ENCODE measurements around the gene PIAS2. TPM values are rescaled to one million over a fixed set of nuclear protein-coding genes. Genes with fewer than 3 reads are reported as not detected.
A peak's percentile ranks its signal among the peaks of the same experiment; 100 is the strongest.

PIAS2 gene
- total and polyA plus RNA-seq, 7 experiments from 2014 or later: 16.3 to 40.6 (median 33.1) TPM

DNA sequence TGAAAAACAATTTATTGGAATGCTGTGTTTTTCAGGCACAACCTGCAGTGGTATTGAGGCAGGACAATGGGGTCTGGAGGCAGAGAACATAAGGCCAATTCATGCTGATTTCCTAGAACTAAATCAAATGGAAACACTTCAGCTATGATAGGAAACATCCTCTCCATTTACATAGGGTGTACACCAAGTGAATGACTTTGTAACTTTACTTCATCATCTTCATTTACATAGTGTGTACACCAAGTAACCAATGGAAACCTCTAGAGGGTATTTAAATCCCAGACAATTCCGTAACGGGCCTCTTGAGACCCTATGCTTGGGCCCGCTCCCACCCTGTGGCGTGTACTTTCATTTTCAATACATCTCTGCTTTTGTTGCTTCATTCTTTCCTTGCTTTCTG, 128.2 kb downstream of the PIAS2 start:
- ChIA-PET POLR2A (no interaction called here), CTCF (no interaction called here)
- H3K4me3 ChIP-seq (ENCODE audit: low read length): no peak overlapping the region
- H3K9me3 ChIP-seq (ENCODE audit: control insufficient read depth in 2 of 3, low read length in 3 of 3): peaks cover 0 to 7% (median 0%) of the 10 kb centered on the region in 3 experiments
- H3K4me1 Mint-ChIP-seq: no peaks in the 10 kb centered on the region
- peaks cover 0 to 34% (median 8%) of the 10 kb centered on the region in 11 donors for H3K9me3 Mint-ChIP-seq
- peaks cover 0 to 10% (median 4%) of the 10 kb centered on the region in 5 donors for H3K36me3 Mint-ChIP-seq
- DNase-seq (no peak), ATAC-seq (no peak)
- H3K27me3 ChIP-seq (ENCODE audit: control insufficient read depth in 2 of 2, insufficient read depth in 2 of 2, low read length in 2 of 2): no peaks in the 10 kb centered on the region
- no peaks in the 10 kb centered on the region for H3K4me1 ChIP-seq (ENCODE audit: control insufficient read depth in 2 of 2, insufficient read depth in 2 of 2, low read length in 2 of 2)
- no peak overlapping the region for H3K4me3 Mint-ChIP-seq
- intact Hi-C loops (cut with micrococcal nuclease): no loop called here
- H3K27ac ChIP-seq (ENCODE audit: low read depth, low read length): no peak overlapping the region
- H3K27me3 Mint-ChIP-seq: peaks cover 0 to 16% (median 3%) of the 10 kb centered on the region in 5 donors
- H3K27ac Mint-ChIP-seq: no peak overlapping the region
- H3K36me3 ChIP-seq (ENCODE audit: control insufficient read depth in 2 of 3, insufficient read depth in 3 of 3, low read length in 3 of 3): no peaks in the 10 kb centered on the region

DNA sequence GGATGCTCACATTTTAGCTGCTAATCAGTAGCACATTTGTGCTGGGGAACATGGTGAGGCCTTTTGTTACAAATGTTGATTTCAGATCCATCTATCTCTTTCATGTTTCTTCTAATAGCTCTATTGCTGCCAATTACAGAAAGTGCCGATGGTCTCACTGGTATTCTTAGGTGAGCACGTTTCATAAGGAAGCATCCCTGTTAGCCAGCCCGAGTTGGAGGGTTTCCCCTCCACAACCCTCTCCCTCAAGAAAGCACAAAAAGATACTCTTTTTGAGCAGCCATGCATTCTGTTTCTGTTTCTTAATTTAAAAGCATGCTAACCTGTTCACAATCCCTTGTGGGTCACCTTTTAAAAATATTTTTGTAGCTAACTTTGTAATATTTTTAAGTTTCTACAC, 129.6 kb downstream of the PIAS2 start:
- DNase-seq (no peak), ATAC-seq (no peak)
- Histone ChIP-seq H3K27me3 (ENCODE audit: control insufficient read depth in 2 of 2, insufficient read depth in 2 of 2, low read length in 2 of 2) (no peaks in the 10 kb centered on the region), H3K9me3 (ENCODE audit: control insufficient read depth in 2 of 3, low read length in 3 of 3) (peaks cover 0 to 7% (median 0%) of the 10 kb centered on the region in 3 experiments), H3K4me3 (ENCODE audit: low read length) (no peak overlapping the region), H3K27ac (ENCODE audit: low read depth, low read length) (no peak overlapping the region), H3K36me3 (ENCODE audit: control insufficient read depth in 2 of 3, insufficient read depth in 3 of 3, low read length in 3 of 3) (no peaks in the 10 kb centered on the region), H3K4me1 (ENCODE audit: control insufficient read depth in 2 of 2, insufficient read depth in 2 of 2, low read length in 2 of 2) (no peaks in the 10 kb centered on the region)
- Mint-ChIP-seq H3K9me3 (peaks cover 0 to 38% (median 8%) of the 10 kb centered on the region in 11 donors), H3K27me3 (peaks cover 0 to 16% (median 3%) of the 10 kb centered on the region in 5 donors), H3K4me3 (no peak overlapping the region), H3K4me1 (no peaks in the 10 kb centered on the region), H3K36me3 (peaks cover 0 to 10% (median 0%) of the 10 kb centered on the region in 5 donors), H3K27ac (no peak overlapping the region)
- CTCF ChIA-PET: no interaction called here
- POLR2A ChIA-PET: no interaction called here
- intact Hi-C loops (cut with micrococcal nuclease): no loop called here

DNA sequence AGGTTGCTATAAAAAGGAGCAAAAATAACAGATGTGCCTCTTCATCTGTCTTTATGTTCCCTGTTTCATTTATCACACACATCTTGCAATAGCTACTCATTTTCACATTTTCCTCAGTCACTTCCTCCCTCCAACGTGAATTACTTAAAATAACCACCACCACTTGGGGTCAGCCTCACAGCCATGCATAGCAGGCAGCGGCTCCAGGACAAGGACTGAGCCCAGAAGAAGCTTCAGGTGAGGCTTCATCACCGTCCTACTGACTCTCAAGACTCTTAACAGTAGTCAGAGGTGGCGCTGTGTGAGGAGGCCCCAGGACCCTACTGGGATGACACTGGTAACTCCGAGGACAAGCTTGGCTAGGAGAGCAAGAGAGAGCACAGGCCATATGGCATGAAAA, 144.9 kb downstream of the PIAS2 start:
- H3K4me1 ChIP-seq (ENCODE audit: control insufficient read depth in 2 of 2, insufficient read depth in 2 of 2, low read length in 2 of 2): no peaks in the 10 kb centered on the region
- H3K9me3 Mint-ChIP-seq: peaks cover 0 to 2% (median 0%) of the 10 kb centered on the region in 11 donors
- H3K27me3 ChIP-seq (ENCODE audit: control insufficient read depth in 2 of 2, insufficient read depth in 2 of 2, low read length in 2 of 2): no peaks in the 10 kb centered on the region
- H3K4me3 Mint-ChIP-seq: peak overlapping the region in 1 of 10 donors; percentile 20
- H3K27ac Mint-ChIP-seq: no peak overlapping the region
- no peaks in the 10 kb centered on the region for H3K36me3 ChIP-seq (ENCODE audit: control insufficient read depth in 2 of 3, insufficient read depth in 3 of 3, low read length in 3 of 3)
- DNase-seq (no peak), ATAC-seq (peak; percentile 12)
- H3K4me3 ChIP-seq (ENCODE audit: low read length): no peak overlapping the region
- no peaks in the 10 kb centered on the region for H3K9me3 ChIP-seq (ENCODE audit: control insufficient read depth in 2 of 3, low read length in 3 of 3)
- no peak overlapping the region for H3K27ac ChIP-seq (ENCODE audit: low read depth, low read length)
- H3K4me1 Mint-ChIP-seq: peaks cover 0 to 3% (median 0%) of the 10 kb centered on the region in 7 donors
- H3K27me3 Mint-ChIP-seq: peaks cover 0 to 12% (median 0%) of the 10 kb centered on the region in 5 donors
- POLR2A ChIA-PET: no interaction called here
- no peaks in the 10 kb centered on the region for H3K36me3 Mint-ChIP-seq
- CTCF ChIA-PET: no interaction called here
- intact Hi-C loops (cut with micrococcal nuclease): no loop called here

DNA sequence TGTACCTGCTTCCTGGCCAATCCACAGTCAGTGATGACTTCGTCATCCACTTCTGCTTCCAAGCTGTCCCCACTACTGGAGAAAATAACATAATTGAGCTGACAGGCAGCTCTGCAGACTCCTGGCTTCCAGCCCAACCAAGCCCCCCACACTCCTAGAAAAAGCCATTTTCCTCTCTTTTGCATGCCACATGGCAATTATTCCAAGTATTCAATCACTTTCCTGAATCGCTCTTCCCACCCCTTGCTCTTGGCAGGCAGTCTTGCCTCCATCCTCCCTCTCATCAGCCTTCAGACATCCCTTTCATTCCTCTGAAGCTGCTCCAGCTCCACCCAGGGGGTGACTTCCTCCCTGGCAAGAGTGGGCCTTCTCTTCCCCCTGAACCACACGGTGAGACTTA, 146.2 kb downstream of the PIAS2 start:
- Mint-ChIP-seq H3K36me3 (no peaks in the 10 kb centered on the region), H3K27me3 (peaks cover 0 to 19% (median 0%) of the 10 kb centered on the region in 5 donors), H3K4me1 (peaks cover 0 to 3% (median 0%) of the 10 kb centered on the region in 7 donors), H3K9me3 (peaks cover 0 to 2% (median 0%) of the 10 kb centered on the region in 11 donors), H3K4me3 (no peak overlapping the region), H3K27ac (no peak overlapping the region)
- Histone ChIP-seq H3K9me3 (ENCODE audit: control insufficient read depth in 2 of 3, low read length in 3 of 3) (no peaks in the 10 kb centered on the region), H3K27me3 (ENCODE audit: control insufficient read depth in 2 of 2, insufficient read depth in 2 of 2, low read length in 2 of 2) (no peaks in the 10 kb centered on the region), H3K4me3 (ENCODE audit: low read length) (no peak overlapping the region), H3K27ac (ENCODE audit: low read depth, low read length) (no peak overlapping the region), H3K36me3 (ENCODE audit: control insufficient read depth in 2 of 3, insufficient read depth in 3 of 3, low read length in 3 of 3) (no peaks in the 10 kb centered on the region), H3K4me1 (ENCODE audit: control insufficient read depth in 2 of 2, insufficient read depth in 2 of 2, low read length in 2 of 2) (no peaks in the 10 kb centered on the region)
- ATAC-seq: no peak
- ChIA-PET CTCF (no interaction called here), POLR2A (no interaction called here)
- no peak for DNase-seq
- intact Hi-C loops (cut with micrococcal nuclease): no loop called here

DNA sequence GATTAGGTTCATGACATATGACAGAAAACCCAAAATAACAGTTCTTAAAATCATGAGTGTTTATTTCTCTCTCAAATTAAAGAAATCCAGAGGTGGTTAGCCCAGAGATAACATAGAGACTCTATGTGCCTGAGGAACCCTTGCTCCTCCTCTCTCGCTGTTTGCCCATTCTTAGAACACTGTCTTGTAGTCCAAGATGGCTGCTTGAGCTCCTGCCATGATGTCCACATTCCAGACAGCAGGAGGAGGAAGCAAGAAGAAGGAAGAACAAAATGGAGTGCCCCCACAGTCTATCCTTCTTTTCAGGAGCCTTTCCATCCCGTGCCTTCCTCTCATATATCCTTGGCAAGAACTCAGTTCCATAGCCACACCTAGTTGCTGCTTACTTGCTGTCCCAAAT, 146.6 kb downstream of the PIAS2 start:
- POLR2A ChIA-PET: no interaction called here

DNA sequence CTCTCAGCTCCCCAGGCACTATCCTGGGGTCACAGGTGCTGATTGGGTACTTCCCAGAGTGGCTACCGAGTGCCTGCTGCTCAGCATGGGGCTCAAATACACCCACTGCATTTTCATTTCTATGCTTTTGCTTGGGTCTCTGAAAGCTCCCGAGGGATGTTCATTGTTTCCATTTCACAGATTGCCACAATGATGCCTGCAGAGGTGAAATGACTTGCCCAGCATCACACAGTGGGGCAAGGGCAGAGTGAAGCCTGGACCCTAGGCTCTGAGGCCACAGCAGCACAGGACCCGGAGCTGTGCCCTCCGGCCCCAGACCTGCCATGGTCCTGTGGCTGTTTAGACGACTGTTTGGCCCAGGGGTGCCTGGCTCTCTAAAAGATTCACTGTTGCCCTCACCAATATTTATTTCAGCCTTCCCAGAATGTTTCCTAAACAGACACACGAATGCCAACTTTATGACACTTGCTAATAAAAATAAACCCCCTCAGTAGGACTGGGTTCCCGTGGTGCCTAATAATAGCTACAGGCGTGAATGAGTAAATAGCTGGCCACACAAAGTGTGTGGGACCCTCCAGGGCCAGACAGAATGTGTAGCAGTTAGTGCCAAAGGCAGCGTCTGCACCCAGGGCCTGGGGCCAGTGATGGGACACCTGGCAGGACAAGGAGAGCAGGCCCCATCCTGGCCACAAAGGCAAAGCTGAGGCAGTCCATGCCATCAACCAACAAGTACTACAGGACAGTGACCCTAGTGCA, 149.0 kb downstream of the PIAS2 start:
- Mint-ChIP-seq H3K4me1 (peaks cover 0 to 3% (median 0%) of the 10 kb centered on the region in 7 donors), H3K36me3 (no peaks in the 10 kb centered on the region), H3K9me3 (peaks cover 0 to 2% (median 0%) of the 10 kb centered on the region in 11 donors), H3K4me3 (no peak overlapping the region), H3K27me3 (peaks cover 16 to 41% (median 21%) of the 10 kb centered on the region in 5 donors), H3K27ac (no peak overlapping the region)
- H3K4me1 ChIP-seq (ENCODE audit: control insufficient read depth in 2 of 2, insufficient read depth in 2 of 2, low read length in 2 of 2): no peaks in the 10 kb centered on the region
- ChIA-PET CTCF (no interaction called here), POLR2A (no interaction called here)
- no peaks in the 10 kb centered on the region for H3K36me3 ChIP-seq (ENCODE audit: control insufficient read depth in 2 of 3, insufficient read depth in 3 of 3, low read length in 3 of 3)
- intact Hi-C loops (cut with micrococcal nuclease): no loop called here
- DNase-seq (no peak), ATAC-seq (no peak)
- no peaks in the 10 kb centered on the region for H3K9me3 ChIP-seq (ENCODE audit: control insufficient read depth in 2 of 3, low read length in 3 of 3)
- no peak overlapping the region for H3K4me3 ChIP-seq (ENCODE audit: low read length)
- H3K27me3 ChIP-seq (ENCODE audit: control insufficient read depth in 2 of 2, insufficient read depth in 2 of 2, low read length in 2 of 2): no peaks in the 10 kb centered on the region
- H3K27ac ChIP-seq (ENCODE audit: low read depth, low read length): no peak overlapping the region

More for the DNA sequence above, 146.6 kb downstream of the PIAS2 start:
- no peak overlapping the region for H3K27ac Mint-ChIP-seq
- CTCF ChIA-PET: no interaction called here
- H3K27me3 Mint-ChIP-seq: peaks cover 0 to 21% (median 2%) of the 10 kb centered on the region in 5 donors
- no peaks in the 10 kb centered on the region for H3K36me3 Mint-ChIP-seq
- Histone ChIP-seq H3K27ac (ENCODE audit: low read depth, low read length) (no peak overlapping the region), H3K9me3 (ENCODE audit: control insufficient read depth in 2 of 3, low read length in 3 of 3) (no peaks in the 10 kb centered on the region), H3K27me3 (ENCODE audit: control insufficient read depth in 2 of 2, insufficient read depth in 2 of 2, low read length in 2 of 2) (no peaks in the 10 kb centered on the region), H3K36me3 (ENCODE audit: control insufficient read depth in 2 of 3, insufficient read depth in 3 of 3, low read length in 3 of 3) (no peaks in the 10 kb centered on the region), H3K4me3 (ENCODE audit: low read length) (no peak overlapping the region), H3K4me1 (ENCODE audit: control insufficient read depth in 2 of 2, insufficient read depth in 2 of 2, low read length in 2 of 2) (no peaks in the 10 kb centered on the region)
- peaks cover 0 to 2% (median 0%) of the 10 kb centered on the region in 11 donors for H3K9me3 Mint-ChIP-seq
- DNase-seq: no peak
- H3K4me1 Mint-ChIP-seq: peaks cover 0 to 3% (median 0%) of the 10 kb centered on the region in 7 donors
- ATAC-seq: no peak
- intact Hi-C loops (cut with micrococcal nuclease): no loop called here
- no peak overlapping the region for H3K4me3 Mint-ChIP-seq

DNA sequence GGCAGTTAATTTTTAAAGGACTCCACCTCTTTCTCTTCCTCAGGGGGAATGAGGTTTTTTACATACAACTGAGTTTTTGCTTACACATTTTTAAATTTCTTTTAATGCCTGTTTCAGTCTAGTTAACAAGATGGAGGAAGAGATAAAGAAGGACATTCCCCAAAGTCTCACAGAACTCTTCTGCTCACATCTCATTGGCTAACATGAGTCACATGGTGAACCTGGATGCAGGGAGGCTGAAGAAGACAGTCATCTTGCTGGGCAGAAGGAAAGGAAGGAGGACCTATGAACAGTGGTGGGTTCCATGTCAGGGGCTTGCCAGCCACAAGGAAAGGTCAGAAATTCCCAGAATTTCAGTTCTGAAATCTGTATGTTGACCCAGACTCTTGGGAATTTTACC, 150.1 kb downstream of the PIAS2 start:
- H3K4me3 ChIP-seq (ENCODE audit: low read length): no peak overlapping the region
- DNase-seq: no peak
- Mint-ChIP-seq H3K27ac (no peak overlapping the region), H3K27me3 (peaks cover 21 to 51% (median 31%) of the 10 kb centered on the region in 5 donors), H3K9me3 (peaks cover 0 to 2% (median 0%) of the 10 kb centered on the region in 11 donors), H3K4me3 (no peak overlapping the region), H3K36me3 (no peaks in the 10 kb centered on the region), H3K4me1 (peaks cover 0 to 3% (median 0%) of the 10 kb centered on the region in 7 donors)
- ChIA-PET POLR2A (no interaction called here), CTCF (no interaction called here)
- no peaks in the 10 kb centered on the region for H3K4me1 ChIP-seq (ENCODE audit: control insufficient read depth in 2 of 2, insufficient read depth in 2 of 2, low read length in 2 of 2)
- H3K27ac ChIP-seq (ENCODE audit: low read depth, low read length): no peak overlapping the region
- H3K9me3 ChIP-seq (ENCODE audit: control insufficient read depth in 2 of 3, low read length in 3 of 3): no peaks in the 10 kb centered on the region
- no peaks in the 10 kb centered on the region for H3K27me3 ChIP-seq (ENCODE audit: control insufficient read depth in 2 of 2, insufficient read depth in 2 of 2, low read length in 2 of 2)
- no peaks in the 10 kb centered on the region for H3K36me3 ChIP-seq (ENCODE audit: control insufficient read depth in 2 of 3, insufficient read depth in 3 of 3, low read length in 3 of 3)
- no peak for ATAC-seq
- intact Hi-C loops (cut with micrococcal nuclease): no loop called here
